Testis (tissue), 2 donors: Measurements from ENCODE around the gene CHST5.

Experiments used
- CTCF ChIP-seq, 3 experiments: fragments of 450-650 bp in 2 of 3; fragments of 200-600 bp in 1 of 3; sonication (generic) in 1 of 3; IDR thresholded peaks; one replicate each; pipeline ENCODE4 v1.5.1; 2016 to 2019; ENCODE audit warnings: antibody characterized with exemption in 3 of 3, mild to moderate bottlenecking in 2 of 3, moderate library complexity in 1 of 3
- POLR2A ChIP-seq: fragments of 450-650 bp; IDR thresholded peaks from one replicate; pipeline ENCODE4 v1.6.1; 2017; ENCODE audit warnings: antibody characterized with exemption, mild to moderate bottlenecking, moderate library complexity

GRCh38 chr16:75546293-75546692 is 10.4 kb upstream of the CHST5 start:
- TF ChIP-seq CTCF (IDR thresholded peaks at IDR 0.05): no peak
- no peak for TF ChIP-seq POLR2A
